Measurements from ENCODE around the gene SLC19A1.

DNA sequence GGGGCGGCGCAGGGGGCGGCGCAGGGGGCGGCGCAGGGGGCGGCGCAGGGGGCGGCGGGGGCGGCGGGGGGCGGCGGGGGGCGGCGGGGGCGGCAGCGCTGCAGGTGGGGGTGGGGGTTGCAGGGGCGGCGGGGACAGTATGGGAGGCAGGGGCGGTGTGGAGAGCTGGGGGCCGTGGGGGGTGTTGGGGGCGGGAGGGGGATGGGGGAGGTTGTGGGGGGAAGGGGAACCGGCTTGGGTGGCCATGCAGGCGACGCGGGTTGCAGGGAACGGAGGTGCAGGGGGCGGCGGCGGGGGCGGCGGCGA is 13.0 kb upstream of the SLC19A1 start:
- TF ChIP-seq, protein P1, sequence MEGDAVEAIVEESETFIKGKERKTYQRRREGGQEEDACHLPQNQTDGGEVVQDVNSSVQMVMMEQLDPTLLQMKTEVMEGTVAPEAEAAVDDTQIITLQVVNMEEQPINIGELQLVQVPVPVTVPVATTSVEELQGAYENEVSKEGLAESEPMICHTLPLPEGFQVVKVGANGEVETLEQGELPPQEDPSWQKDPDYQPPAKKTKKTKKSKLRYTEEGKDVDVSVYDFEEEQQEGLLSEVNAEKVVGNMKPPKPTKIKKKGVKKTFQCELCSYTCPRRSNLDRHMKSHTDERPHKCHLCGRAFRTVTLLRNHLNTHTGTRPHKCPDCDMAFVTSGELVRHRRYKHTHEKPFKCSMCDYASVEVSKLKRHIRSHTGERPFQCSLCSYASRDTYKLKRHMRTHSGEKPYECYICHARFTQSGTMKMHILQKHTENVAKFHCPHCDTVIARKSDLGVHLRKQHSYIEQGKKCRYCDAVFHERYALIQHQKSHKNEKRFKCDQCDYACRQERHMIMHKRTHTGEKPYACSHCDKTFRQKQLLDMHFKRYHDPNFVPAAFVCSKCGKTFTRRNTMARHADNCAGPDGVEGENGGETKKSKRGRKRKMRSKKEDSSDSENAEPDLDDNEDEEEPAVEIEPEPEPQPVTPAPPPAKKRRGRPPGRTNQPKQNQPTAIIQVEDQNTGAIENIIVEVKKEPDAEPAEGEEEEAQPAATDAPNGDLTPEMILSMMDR (IDR thresholded peaks at IDR 0.05 in 4 of 5, conservative IDR thresholded peaks at IDR 0.05 in 1 of 5), result no peak
- TF ChIP-seq POLR2A (IDR thresholded peaks at IDR 0.05), result no peak
